NCI-H82 treated with DMSO at 0.1 percent for 48 hours (cell line): Measurements from ENCODE around the gene GCN1.
"Not testable (repeated sequence)": the region's sequence is repeated elsewhere in the genome, so short reads cannot be mapped to it uniquely, and the experiment has no call there.

ENCODE experiments used
- DNase-seq: peaks from one replicate; lab custom pipeline; 2025; ENCODE audit not compliant: unreplicated experiment; lab: John Stamatoyannopoulos, UW

GCN1 gene

DNA sequence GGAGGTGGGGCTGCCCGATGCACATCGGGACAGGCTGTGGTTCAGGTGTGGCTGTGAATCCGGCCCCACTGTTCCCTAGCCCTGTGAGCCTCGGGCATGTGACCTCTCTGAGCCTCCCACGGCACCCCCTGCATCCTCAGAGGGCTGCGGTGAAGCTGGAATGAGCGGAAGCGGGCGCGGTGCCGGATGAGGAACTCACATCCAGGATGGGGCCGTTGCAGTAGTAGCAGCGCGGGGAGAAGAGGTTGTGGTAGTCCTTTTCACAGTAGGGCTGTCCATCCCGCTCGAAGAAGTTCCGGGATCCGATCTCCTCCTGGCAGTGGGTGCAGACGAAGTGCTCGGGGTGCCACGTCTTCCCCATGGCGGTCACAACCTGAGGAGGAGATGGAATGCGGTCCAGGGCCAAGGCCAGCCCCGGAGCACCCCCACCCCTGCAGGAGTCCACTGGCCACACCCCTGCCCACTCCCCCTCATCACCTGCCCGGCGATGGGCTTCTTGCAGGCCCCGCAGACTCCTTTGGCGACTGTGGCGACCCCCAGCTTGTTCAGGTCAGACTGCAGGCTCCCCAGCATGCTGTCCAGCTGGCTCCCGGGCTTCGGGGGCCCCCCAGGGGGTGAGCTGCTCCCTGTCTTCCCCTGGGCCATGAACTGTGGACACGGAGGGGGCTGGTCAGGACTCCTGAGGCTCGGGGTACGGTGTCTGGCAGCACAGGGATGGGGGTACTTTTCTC is 20.3 kb upstream of the GCN1 start:
- DNase-seq: no peak

GRCh38 chr12:120213758-120214157 is 19.2 kb upstream of the GCN1 start:
- no peak for DNase-seq

- not testable (repeated sequence) for DNase-seq
Observed at GRCh38 chr12:120213182-120213581, 18.7 kb upstream of the GCN1 start.

- DNase-seq: no peak
Observed at GRCh38 chr12:120212301-120212700, 17.8 kb upstream of the GCN1 start.

DNA sequence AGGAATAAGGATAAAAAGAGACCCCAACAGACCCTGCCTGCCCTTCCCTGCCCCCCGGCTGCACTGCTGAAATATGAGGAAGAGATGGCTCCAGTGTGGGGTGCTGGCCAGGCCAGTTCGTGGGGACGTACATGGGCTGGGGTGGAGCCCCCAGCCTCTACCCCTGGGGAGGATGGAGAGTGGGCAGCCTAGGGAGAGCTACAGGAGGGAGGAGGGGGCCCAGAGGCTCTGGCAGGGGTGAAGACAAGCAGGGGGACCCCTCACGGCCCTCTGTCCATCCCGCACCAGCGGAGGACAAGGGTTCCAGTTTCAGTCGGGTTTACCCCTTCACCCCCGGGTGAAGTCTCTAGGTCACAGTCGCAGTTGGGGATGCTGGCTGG is 17.4 kb upstream of the GCN1 start:
- DNase-seq: no peak

DNA sequence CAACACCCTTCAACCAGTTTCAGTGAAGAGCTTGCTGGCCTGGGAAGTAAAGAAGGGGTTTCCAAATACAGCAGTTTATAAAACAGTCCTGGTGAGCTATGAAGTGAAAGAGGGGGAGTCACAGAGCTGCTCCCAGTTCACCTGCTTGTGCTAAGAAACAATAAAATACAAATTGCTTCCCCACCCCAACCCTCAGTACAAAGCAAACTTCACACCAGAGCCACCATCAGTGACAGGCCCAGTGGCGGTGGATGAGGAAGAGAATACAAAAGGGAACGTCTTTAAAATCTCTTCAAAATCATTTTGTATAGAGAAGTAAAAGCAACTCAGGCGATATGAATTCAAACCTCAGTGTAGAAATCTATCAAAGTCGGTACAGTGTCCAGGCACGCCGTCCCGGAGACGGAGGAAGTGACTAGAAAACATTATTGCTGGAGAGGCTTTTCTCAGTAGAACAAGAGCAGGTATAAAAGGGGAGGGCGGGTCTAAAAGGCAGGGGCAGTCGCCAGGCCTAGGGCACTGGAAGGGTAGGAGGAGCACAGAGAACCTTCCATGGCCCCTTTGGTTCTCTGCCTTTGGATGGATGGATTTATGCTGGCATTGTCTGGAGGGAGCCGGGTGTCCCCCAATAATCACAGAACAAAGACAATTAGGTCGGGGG is 16.9 kb upstream of the GCN1 start:
- no peak for DNase-seq

DNA sequence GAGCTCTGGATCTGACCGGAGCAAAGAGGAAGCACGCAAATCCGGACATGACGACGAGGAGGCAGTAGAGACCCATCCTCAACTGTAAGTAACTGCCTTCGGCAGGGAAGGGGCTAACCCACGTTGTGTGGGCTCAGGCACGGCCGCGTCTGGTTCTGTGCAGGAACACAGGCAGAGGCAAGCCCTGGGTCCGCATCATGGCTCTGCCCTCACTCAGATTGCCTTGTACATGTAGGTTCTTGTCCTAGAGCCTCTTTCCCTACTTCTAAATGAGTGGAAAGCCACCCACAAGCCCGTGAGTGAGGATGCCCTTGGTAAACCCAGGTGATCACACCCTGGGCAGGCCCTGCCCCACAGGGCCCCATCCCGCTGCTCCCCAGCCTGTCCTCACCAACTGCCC is 15.3 kb upstream of the GCN1 start:
- no peak for DNase-seq

- DNase-seq: no peak
Observed at GRCh38 chr12:120207227-120207626, 12.7 kb upstream of the GCN1 start.

DNA sequence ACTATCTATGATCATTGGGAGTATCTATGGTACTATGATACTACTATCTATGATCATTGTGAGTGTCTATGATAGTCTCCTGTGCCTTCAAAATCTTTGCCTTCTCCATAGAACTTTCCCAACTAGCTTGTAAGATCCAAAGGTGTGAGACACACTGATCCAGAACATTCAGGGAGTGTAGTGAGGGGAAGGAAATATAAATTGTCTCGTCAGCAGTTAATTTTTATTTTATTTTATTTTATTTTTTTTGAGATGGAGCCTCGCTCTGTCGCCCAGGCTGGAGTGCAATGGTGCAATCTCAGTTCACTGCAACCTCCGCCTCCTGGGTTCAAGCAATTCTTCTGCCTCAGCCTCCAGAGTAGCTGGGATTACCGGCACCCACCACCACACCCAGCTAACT is 12.3 kb upstream of the GCN1 start:
- not testable (repeated sequence) for DNase-seq

GRCh38 chr12:120206228-120206627 is 11.7 kb upstream of the GCN1 start:
- no peak for DNase-seq

DNA sequence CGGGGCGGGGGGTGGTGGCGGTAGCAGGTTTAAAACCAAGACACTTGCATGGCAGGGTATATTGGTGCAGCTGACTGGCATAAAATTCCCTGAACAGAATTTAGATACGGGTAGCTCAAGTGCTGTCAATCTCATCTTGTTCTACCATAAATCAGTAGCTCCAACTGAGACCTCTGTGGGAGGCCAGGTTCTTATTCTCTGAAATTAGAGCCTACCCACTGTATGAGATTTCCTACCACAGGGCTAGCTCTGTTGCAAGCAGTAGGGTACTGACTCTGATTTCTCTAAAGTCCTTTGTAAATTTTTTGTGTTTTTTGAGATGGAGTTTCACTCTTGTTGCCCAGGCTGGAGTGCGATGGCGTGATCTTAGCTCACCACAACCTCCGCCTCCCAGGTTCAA is 9.7 kb upstream of the GCN1 start:
- no peak for DNase-seq

DNA sequence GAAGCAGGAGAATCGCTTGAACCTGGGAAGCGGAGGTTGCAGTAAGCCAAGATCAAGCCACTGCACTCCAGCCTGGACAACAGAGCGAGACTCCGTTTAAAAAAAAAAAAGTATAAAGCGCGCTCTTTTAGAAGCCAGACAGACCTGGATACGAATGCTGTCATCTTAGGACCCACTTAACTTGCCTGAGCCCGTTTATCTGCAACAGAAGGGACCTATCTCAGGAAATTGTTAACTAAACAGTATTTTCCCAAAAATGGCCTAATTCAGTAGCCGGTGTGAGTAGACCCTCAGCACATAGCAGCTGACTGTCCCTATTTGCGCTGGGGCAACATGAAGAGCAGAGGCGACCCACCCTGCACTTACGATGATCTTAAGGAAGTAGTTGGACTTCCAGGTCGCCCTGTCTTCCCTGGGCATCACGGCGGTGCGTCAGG is 5.9 kb upstream of the GCN1 start:
- no peak for DNase-seq

GRCh38 chr12:120199595-120200306 is 5.2 kb upstream of the GCN1 start:
- DNase-seq: no peak

GRCh38 chr12:120199025-120199424 is 4.5 kb upstream of the GCN1 start:
- DNase-seq: no peak

GRCh38 chr12:120197542-120197887 is 3.0 kb upstream of the GCN1 start:
- DNase-seq: no peak

GRCh38 chr12:120196817-120197541 is 2.5 kb upstream of the GCN1 start:
- DNase-seq: not testable (repeated sequence)

DNA sequence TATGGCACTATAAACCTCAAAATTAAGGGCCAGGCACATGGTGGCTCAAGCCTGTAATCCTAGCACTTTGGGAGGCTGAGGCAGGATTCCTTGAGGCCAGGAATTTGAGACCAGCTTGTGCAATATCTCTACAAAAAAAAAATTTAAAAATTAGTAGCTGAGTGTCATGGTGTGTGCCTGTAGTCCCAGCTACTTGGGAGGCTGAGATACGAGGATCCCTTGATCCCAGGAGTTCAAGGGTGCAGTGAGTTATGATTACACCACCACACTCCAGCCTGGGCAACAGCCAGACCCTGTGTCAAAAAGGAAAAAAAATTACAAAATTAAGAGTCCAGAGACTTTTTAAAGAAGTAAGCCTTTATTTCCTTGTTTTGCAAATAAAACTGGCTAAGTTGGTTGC is 1.8 kb upstream of the GCN1 start:
- no peak for DNase-seq

- DNase-seq: no peak
Observed at GRCh38 chr12:120194226-120194533, 335 bp downstream of the GCN1 start.

DNA sequence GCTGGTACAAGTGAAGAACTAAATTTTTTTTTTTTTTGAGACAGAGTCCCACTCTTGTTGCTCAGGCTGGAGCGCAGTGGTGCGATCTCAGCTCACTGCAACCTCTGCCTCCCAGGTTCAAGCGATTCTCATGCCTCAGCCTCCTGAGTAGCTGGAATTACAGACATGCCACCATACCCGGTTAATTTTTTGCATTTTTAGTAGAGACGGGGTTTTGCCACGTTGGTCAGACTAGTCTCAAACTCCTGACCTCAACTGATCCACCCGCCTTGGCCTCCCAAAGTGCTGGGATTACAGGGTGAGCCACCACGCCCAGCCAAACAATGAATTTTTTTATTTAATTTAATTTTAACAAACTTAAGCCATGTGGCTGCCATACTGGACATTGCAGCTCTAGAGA is 1.2 kb downstream of the GCN1 start:
- not testable (repeated sequence) for DNase-seq

GRCh38 chr12:120190985-120191480 is 3.5 kb downstream of the GCN1 start:
- DNase-seq: no peak

- no peak for DNase-seq
Observed at GRCh38 chr12:120190386-120190785, 4.1 kb downstream of the GCN1 start.

GRCh38 chr12:120186654-120187053 is 7.9 kb downstream of the GCN1 start:
- DNase-seq: no peak
